Ammon's horn (tissue), 1 donor: Measurements from ENCODE around the gene SPATS2.

Experiments used
- DNase-seq: peaks from one replicate; pipeline ENCODE4 v3.0.0-alpha.2; 2016; ENCODE audit warnings: low spot score

The SPATS2 gene

DNA sequence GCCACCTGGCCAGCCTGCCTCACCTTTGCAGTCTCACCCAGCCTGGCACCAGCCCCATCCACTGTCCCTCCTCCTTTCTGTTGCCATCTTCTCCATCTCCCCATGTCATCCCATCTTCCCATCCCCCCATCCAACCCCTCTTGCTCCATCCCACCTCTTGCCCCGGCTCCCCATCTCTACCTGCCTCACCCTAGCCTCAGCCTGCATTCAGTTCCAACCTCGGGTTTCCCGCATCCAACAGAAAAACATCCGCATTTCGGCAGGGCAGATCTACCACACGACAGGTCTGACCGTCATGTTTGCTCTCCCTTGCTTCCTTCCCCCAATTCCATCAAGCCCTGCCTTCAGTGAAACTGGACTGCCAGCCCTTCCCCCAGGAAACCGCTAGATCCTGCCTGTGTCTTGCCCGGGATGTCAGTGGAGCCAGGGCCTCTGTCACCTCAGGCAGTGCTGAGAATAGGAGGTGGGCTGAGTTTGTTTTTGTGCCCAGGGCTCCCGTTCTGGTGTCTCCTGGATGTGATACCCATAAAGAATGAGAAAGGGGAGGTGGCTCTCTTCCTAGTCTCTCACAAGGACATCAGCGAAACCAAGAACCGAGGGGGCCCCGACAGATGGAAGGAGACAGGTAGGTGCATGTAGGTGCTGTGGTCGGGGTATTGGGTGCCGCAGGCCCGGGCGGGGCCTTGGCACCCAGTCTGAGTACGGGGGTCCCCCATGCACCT lies 174.0 kb downstream of the SPATS2 start:
- DNase-seq = no peak

DNA sequence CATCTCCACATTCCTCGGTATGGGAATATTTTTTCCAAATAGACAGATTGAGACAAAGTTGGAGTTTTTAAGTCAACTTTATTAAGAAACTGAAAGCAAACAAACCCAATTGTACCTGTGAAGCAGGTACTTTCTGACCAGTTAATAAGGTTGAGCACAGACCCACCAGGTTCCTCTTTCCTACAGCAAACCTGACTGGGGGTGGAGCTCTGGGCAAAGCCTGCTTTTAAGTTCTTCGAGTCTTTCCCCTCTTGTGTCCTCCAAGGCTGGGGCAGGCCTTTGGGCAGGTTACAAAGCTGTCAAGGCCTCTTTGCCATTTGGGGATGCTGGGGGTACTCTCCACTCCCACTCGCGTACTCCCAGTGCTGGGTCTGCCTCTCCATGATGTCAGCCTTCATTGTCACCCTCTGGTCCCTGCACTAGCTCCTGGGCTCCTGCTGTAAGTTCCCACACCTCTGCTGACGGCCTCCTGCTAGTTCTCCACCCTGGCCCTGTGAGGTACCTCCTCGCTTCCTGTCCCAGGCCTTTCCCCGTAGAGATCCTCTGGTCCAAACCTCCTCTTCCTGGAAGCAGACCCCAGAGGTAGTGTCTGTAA lies 174.7 kb downstream of the SPATS2 start:
- no peak for DNase-seq

DNA sequence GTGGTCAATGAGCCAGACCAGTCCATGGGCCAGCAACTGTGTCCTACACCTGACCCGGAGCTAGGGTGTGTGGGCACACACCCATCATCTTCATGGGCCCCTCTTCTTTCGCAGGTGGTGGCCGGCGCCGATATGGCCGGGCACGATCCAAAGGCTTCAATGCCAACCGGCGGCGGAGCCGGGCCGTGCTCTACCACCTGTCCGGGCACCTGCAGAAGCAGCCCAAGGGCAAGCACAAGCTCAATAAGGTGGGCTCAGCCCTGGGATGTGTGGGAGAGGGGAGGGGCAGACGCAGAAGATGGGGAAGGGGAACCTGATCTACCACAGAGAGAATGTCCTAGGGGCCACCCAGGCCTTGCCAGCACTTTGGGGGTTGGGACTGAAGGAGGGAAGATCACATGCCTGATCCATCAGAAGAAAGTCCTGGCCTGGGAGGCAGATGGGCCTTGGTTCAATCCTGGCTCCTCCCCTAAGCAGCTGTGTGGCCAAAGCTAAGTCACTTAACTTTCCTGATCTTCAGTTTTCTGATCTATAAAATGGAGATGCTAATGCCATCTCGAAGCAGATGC lies 175.4 kb downstream of the SPATS2 start:
- no peak for DNase-seq

DNA sequence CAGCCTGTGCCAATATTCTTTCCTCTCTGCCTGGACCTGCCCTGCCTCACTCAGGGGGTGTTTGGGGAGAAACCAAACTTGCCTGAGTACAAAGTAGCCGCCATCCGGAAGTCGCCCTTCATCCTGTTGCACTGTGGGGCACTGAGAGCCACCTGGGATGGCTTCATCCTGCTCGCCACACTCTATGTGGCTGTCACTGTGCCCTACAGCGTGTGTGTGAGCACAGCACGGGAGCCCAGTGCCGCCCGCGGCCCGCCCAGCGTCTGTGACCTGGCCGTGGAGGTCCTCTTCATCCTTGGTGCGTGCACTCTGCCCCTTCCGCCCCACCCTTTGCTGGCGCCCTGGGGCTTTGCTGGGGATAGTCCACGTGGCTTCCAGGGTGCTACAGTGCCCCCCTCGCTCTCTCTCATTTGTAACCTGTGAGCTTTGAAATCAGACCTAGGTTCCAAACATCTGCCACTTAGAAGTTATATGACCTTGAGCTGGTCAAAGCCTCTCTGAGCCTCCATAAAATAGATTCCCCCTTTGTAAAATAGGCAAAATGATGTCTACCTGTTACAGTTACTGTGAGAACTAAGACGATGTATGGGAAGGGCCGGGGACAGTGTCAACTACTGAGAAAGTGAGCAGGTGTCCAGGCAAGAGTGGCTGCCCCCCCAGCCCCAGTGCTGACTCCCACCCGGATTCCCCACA lies 176.1 kb downstream of the SPATS2 start:
- DNase-seq = no peak

DNA sequence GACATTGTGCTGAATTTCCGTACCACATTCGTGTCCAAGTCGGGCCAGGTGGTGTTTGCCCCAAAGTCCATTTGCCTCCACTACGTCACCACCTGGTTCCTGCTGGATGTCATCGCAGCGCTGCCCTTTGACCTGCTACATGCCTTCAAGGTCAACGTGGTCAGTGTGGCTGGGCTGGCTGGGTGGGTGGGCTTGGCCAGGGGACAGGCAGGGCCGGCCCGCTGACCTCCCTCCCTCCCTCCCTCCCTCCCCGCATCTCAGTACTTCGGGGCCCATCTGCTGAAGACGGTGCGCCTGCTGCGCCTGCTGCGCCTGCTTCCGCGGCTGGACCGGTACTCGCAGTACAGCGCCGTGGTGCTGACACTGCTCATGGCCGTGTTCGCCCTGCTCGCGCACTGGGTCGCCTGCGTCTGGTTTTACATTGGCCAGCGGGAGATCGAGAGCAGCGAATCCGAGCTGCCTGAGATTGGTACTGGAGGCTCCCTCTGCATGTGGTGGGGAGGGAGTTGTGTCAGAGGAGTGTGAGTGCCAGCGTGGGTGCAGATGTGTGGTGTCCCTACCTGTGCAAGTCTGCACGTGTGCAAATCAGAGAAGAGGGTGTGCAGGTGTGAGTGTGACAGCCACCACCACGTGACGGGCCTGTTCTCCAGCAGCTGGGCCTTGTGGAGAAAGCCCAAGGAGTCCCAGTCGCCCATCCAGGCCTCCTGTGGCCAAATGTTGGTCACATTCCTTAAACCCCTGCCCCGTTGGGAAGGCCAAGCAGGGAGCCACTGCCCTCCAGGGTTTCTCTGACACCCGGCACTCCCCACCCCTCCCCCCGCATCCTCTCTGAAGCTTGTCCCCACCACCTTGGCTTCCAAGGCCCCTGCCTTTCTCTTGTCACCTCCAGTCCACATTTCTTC lies 176.9 kb downstream of the SPATS2 start:
- no peak for DNase-seq

DNA sequence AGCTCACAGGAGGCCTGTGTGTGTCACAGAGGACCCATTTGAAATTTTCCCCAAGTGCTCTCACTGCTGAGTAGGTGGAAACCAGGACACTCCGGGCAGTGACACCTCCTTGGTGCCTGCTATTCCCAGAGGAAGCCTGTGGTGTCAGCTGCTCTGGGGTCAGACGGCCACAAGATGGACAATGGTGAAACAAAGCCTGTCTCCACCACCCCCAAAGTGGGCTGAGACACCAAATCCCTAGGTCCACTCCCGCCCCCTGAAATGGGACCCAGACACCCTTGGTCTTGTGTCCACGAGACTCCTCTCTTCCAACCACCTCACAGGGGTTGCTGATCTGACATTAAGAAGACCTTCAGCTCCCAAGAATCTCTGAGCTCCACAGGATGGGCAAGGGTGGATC lies 178.6 kb downstream of the SPATS2 start:
- no peak for DNase-seq

DNA sequence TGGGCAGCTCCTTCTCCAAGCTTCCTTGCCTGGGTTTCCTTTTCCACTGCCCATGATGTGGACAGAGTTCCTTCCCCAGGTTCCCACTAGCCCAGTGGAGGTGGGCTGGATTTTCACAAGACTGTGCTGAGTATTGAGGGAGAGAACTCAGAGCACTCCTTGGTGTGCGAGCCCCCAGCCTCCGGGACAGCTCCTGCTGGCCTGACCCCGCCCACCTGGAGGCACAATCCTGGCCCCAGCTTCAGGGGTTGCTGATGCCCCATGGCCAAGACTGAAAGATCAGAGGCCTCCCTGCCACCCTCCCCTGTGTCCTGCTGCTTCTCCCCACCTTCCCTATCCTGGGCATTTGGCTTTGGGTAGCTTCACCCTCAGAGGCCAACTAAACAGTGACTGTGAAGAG lies 179.2 kb downstream of the SPATS2 start:
- DNase-seq = no peak

DNA sequence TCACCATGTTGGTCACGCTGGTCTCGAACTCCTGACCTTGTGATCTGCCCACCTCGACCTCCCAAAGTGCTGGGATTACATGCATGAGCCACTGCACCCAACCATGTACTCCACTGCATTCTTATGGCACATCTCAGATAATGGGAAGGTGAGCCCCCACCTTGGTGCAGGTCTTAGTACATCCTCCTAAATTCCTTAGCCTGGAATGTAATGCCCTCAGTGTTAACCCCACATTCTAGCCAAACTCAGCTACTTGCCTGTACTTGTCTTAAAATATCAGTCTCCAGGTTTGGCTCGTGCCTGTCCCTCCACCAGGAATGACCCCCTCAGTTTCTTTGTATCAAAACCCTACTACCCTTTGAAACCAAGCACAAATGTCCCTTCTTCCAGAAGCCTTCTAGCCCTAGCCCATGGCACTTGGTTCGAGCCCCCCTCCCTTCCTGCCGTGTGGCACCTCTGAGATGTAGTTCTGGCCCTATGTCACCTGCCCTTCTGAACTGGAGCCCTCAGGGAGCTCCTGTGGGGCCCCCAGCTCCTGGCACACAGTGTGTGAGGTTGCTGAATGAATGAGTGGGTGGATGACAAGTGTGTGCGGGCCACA lies 179.9 kb downstream of the SPATS2 start:
- no peak for DNase-seq

DNA sequence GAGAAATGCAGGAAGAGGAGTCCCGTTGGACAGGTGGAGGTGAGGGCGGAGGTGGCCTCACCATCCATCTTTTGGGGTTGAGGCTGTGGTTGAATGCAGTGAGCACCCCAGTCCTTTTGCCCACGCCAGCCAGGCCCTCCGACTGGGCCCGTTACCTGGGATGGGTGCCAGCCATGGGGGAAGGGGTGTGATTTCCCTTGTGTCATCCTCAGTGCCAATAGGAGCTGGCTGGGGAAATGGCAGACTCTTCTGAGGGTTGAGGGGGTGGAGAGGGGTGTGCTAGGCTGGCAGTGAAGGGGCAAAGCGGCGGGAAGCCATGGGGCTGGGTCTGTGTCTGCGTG lies 181.2 kb downstream of the SPATS2 start:
- DNase-seq = no peak

DNA sequence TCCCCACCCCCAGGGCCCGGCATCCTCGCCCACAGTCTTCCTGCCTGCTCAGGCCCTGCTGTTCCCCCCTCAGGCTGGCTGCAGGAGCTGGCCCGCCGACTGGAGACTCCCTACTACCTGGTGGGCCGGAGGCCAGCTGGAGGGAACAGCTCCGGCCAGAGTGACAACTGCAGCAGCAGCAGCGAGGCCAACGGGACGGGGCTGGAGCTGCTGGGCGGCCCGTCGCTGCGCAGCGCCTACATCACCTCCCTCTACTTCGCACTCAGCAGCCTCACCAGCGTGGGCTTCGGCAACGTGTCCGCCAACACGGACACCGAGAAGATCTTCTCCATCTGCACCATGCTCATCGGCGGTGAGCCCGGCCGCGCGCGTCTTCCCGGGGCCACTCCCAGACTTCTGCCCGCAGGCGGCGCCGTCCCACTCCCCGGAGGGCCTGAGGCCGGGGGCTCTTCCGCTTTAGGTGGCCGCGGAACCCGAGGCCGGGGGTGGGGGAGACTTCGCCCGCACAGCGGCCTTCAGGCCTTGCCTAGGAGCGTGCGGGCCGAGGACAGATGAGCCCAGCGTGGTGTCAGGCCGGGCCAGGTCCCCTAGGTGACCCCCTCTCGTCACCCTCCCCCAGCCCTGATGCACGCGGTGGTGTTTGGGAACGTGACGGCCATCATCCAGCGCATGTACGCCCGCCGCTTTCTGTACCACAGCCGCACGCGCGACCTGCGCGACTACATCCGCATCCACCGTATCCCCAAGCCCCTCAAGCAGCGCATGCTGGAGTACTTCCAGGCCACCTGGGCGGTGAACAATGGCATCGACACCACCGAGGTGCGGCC lies 181.8 kb downstream of the SPATS2 start:
- DNase-seq = no peak

DNA sequence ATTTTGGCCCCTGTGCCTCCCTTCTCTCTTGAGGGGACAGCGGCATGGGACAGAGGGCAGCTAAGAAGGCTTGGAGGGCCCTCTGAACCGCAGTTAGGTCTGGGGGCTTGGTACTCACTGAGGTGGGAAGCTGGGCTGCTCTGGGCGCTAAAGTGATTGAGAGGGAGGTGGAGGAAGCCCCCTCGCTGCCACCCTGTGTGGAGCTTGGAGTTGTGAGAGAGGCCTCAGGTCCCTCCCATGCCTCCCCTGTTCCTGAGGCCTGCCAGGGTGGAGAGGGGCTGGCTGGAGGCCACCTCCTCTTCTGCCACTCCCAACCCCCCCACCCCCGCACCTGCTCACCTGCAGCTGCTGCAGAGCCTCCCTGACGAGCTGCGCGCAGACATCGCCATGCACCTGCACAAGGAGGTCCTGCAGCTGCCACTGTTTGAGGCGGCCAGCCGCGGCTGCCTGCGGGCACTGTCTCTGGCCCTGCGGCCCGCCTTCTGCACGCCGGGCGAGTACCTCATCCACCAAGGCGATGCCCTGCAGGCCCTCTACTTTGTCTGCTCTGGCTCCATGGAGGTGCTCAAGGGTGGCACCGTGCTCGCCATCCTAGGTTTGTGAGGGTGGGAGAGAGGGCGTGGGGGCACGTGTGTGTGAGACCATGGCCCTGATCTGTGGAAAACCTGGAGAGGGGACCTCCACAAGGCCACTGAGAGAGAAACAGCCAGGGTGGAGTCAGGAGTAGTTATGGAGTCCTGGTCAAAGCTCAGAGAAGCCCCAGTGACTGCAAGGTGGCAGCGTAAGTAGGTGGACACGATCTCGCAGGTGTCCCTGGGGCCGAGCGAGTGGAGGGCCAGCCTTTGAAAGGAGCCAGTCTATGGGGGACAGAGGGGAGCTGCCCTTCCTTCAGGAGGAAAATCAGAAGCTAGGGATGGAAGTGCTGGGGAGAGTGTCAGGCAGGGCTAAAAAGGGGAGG lies 182.8 kb downstream of the SPATS2 start:
- DNase-seq = no peak

DNA sequence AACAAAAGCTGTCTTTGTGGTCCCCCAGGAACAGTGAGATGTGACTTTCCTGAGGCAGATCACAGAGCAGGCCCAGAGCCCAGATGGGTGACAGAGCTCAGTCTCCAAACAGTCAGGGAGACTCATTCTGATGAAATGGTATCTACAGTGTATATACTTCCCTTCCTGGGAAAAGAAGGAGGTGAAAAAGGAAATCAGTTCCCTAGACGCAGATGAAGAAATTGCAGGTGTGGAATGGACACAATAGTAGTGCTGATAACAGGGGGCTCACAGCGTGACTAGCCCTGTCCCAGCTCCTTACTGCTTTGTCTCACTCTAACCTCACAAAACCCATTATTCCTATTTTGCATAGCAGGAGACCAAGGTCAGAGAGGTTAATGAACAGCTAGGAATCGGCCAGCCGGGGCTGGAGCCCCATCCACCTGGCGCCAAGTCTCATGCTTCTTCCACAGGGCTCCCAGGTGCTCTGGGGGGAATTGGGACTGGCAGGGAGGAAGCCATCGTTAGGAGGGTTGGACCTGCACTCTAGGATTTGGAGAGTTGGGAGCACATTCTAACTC lies 183.5 kb downstream of the SPATS2 start:
- DNase-seq = no peak

DNA sequence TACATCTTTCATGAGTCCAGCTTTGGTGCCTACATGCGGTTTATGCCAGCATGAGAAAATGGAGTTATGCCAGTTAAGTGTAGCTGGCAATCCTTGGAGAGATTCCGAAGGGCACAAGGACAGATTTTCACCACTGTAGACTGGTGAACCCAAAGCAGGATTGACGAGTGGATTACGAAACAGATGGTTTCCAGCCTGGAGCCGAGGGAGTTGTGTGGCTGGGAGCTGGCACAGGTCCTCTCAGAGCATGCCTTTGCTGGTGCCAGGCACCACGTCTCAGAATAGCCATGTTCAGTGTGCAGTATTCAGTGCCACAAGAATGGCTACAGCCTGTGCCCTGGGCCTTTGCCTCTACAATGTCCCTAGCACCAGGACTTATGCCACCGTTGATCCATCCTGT lies 184.8 kb downstream of the SPATS2 start:
- DNase-seq = peak; percentile 70

DNA sequence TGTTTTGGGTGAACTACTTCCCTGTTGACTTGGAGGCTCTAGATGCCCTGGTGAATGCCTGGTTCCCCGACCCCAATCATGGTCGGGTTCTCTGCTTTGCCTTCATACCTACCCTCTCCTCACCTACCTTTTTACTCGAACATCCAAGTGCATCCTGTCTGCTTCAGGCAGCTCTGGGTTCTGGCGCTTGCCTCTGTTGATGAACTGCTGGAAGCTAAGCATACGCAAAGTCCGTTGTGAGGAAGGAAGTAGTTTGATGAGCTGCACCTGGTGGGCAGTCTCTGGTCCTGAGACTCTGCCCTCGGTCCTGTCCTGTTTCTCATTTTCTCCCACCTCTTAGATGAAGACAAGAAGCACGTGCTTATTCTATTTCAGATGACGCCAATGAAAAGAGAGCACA lies 185.2 kb downstream of the SPATS2 start:
- no peak for DNase-seq

DNA sequence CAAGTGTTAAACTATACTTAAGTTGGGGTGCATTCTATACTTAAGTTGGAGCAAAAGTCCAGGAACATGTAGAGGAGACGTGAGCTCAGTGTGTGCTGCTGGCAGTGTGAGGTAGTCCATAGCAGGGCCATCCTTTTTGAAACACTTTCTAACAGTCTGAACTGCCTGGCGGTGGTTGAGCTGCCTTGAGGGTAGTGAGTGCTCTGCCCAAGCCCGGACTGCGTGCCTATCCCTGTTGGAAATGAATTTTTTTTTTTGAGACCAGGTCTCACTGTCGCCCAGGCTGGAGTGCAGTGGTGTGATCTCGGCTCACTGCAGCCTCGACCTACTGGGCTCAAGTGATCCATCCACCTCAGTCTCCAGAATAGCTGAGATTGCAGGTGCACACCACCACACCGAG lies 185.6 kb downstream of the SPATS2 start:
- DNase-seq = no peak

DNA sequence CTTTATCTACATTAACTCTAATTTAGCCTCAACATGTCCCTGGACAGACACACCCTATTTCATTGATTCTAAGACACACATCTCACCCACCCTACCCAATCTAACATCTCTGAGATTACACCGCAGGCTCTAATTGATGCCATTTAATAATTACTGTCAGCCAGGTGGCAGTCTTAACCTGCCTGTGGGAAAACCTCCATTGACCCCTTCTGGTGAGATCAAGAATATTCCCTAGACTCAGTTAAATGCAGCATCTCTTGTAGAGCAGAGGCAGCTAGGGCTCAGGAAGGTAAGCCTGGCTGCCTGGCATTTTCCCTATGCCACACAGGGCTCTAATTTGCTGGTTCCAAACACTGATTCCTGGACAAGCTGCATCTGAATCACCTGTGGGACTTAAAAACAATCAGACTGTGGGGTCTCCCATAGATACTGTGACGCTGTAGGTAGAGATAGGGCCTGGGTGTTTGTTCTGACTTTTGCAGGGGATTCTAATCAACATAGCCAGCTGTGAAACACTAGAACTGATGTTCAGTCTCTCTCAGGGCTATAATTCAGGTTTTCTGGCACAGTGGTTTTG lies 186.3 kb downstream of the SPATS2 start:
- no peak for DNase-seq

DNA sequence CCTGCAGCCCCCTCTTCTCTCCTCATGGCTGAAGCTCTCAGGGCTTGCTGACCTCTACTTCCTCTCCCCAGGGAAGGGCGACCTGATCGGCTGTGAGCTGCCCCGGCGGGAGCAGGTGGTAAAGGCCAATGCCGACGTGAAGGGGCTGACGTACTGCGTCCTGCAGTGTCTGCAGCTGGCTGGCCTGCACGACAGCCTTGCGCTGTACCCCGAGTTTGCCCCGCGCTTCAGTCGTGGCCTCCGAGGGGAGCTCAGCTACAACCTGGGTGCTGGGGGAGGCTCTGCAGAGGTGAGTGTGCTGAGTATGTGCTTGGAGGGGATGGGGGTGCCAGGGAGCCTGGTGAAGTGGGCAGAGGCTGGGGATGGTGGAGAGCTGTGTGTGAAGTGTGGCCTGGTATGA lies 187.0 kb downstream of the SPATS2 start:
- no peak for DNase-seq

DNA sequence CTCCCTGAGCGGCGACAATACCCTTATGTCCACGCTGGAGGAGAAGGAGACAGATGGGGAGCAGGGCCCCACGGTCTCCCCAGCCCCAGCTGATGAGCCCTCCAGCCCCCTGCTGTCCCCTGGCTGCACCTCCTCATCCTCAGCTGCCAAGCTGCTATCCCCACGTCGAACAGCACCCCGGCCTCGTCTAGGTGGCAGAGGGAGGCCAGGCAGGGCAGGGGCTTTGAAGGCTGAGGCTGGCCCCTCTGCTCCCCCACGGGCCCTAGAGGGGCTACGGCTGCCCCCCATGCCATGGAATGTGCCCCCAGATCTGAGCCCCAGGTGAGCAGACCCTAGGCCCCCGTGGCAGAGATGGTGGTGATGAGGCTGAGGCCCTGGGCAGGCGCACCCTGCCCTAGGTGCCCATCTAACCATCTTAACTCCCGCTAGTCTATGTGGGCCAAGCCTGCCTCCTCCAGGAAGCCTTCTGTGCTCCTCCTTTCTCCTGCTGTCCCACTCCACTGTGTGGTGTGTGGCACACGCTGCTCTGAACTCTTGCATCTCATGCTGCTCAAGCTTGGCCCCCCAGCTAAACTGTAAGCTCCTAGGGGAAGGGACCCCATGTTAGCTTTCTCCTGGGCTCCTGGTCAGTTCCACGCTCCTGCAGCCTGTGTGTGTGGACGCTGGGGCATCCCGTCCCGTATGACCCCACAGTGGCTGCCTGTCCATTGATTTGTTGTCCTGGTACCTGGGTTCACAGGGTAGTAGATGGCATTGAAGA lies 188.5 kb downstream of the SPATS2 start:
- DNase-seq = no peak
